DND-41 (cell line): ENCODE measurements around the gene TNIP3.

Experiments used
- CTCF ChIP-seq: IDR thresholded peaks from 2 replicates; pipeline ENCODE4 v1.5.1; 2012; ENCODE audit warnings: borderline replicate concordance, low read length, moderate library complexity, mild to moderate bottlenecking; ENCODE audit not compliant: poor library complexity, severe bottlenecking; ENCODE audit errors: extremely low read depth
- EZH2 ChIP-seq: IDR thresholded peaks from 3 replicates; pipeline ENCODE4 v1.6.1; 2012; ENCODE audit warnings: borderline replicate concordance, low read depth, mild to moderate bottlenecking, moderate library complexity, low read length, inconsistent platforms; ENCODE audit not compliant: severe bottlenecking

GRCh38 chr4:121148000-121148399, 16.1 kb downstream of the TNIP3 start:
- TF ChIP-seq EZH2 (no peak), CTCF (no peak)
